T-helper 1 cell treated with Interleukin-12 subunit alpha and Interleukin-12 subunit beta and Interleukin-4 antibody, amounts not matched to agents 30 μg/mL and 1 μg/mL, for 36 hours (primary cell): Measurements from ENCODE around the gene NR6A1.

Source experiments
- H3K27ac Mint-ChIP-seq: one replicate; pipeline ENCODE4 v1.8.0; 2021; ENCODE audit warnings: mild to moderate bottlenecking, mixed read lengths
- H3K27me3 Mint-ChIP-seq: one replicate; pipeline ENCODE4 v1.8.0; 2021; ENCODE audit warnings: low read depth, mixed read lengths
- H3K36me3 Mint-ChIP-seq: one replicate; pipeline ENCODE4 v1.8.0; 2021; ENCODE audit warnings: low read depth, mixed read lengths
- H3K4me1 Mint-ChIP-seq: one replicate; pipeline ENCODE4 v1.8.0; 2021; ENCODE audit warnings: low read depth, mixed read lengths
- H3K4me3 Mint-ChIP-seq: one replicate; pipeline ENCODE4 v1.8.0; 2021; ENCODE audit warnings: mild to moderate bottlenecking, moderate library complexity, mixed read lengths
- H3K9me3 Mint-ChIP-seq: one replicate; pipeline ENCODE4 v1.8.0; 2021; ENCODE audit warnings: mixed read lengths

The NR6A1 gene

DNA sequence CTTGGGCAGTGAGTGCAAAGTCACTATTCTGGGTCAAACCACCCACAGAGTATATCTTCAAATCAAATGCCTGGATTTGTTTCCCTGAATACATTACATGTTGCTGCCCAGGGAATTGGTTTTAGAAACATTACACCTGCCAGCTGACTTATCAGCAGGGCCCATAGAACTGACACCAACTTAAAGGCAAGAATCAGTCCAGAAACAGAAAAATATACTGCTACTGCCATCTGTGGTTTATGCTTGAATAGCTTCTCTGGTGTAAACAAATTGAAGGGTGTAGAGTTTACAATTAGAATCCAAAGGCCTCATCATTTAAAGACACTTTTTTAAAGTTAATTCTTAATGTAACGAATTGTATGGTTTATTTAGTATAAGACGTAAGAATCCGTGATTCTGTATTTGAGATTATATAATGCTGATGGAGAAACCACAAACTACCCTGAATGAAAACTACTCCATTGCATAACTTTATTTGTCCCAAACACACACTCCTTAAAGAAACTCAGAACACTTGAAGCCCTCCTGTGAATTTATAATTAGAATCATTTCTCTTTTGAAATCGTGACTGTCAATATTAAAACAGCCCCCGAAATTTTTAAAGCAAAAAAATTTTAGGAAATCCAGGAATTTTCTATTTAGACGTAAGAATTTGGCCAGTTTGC is 6.2 kb downstream of the NR6A1 start:
- no peak overlapping the region for H3K27ac Mint-ChIP-seq
- H3K9me3 Mint-ChIP-seq, result no peaks in the 10 kb centered on the region
- peaks cover 7% of the 10 kb centered on the region for H3K4me1 Mint-ChIP-seq
- H3K4me3 Mint-ChIP-seq, result no peak overlapping the region
- H3K27me3 Mint-ChIP-seq, result peaks cover 87% of the 10 kb centered on the region
- no peaks in the 10 kb centered on the region for H3K36me3 Mint-ChIP-seq

DNA sequence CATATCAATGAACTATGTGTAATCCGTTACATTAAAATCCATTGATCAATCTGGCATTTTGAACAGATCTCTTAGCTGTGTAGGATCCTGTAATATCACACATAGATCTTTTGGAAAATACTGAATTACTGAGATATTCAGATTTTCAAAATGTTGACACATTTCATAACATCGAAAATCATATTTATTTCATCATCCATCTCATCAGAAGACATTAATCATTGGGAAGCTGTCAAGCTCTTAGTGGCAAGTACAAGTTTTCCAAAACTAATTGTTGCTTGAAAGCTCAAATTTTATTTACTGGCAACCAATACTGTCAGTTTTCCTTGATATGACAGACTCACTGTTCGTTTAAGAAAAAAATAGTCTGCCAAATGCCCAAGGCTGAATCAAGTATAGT is 8.5 kb downstream of the NR6A1 start:
- Mint-ChIP-seq H3K36me3 (no peaks in the 10 kb centered on the region), H3K4me1 (peaks cover 2% of the 10 kb centered on the region), H3K4me3 (no peak overlapping the region), H3K9me3 (no peaks in the 10 kb centered on the region), H3K27ac (no peak overlapping the region), H3K27me3 (peaks cover 82% of the 10 kb centered on the region)

DNA sequence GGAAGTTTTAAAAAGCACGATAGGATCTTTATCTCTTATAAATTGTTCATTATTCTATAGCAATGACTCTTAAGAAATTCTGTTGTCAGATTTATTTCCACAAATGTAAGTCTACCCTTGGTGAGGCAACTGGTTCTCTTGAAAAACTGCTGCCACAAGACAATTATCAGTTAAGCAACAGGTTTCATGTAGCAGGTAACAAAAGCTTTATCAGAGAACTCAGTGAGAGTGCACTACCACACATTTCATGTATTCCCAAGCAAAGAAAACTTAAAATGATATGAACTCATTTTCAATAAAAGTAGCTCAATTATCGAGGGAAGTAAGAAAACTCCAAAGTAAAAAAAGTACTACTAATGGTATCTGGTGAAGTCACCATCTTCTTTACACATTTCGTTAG is 9.4 kb downstream of the NR6A1 start:
- H3K4me3 Mint-ChIP-seq, result no peak overlapping the region
- H3K27me3 Mint-ChIP-seq, result peaks cover 82% of the 10 kb centered on the region
- no peaks in the 10 kb centered on the region for H3K36me3 Mint-ChIP-seq
- H3K9me3 Mint-ChIP-seq, result no peaks in the 10 kb centered on the region
- H3K27ac Mint-ChIP-seq, result no peak overlapping the region
- H3K4me1 Mint-ChIP-seq, result peaks cover 2% of the 10 kb centered on the region

DNA sequence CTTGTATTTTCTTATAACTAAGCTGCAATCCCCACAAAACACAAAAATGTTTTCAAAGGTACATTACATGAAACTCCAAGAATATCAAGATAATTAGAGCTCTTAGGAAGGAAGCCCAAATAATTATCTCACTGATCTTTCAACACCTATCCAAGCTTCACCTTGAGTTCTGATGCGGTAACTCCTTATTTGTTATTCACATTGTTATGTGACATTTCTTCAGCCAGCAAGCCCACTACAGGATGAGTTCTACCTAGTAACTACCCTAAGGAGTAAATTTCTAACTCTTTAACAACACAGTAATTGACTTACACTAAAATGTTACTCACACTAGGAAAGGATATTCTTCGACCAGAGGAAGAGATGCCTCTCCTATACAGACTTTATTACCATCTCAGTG is 9.9 kb downstream of the NR6A1 start:
- H3K27me3 Mint-ChIP-seq, result peaks cover 82% of the 10 kb centered on the region
- no peaks in the 10 kb centered on the region for H3K36me3 Mint-ChIP-seq
- H3K4me1 Mint-ChIP-seq, result peaks cover 2% of the 10 kb centered on the region
- no peaks in the 10 kb centered on the region for H3K9me3 Mint-ChIP-seq
- H3K27ac Mint-ChIP-seq, result no peak overlapping the region
- no peak overlapping the region for H3K4me3 Mint-ChIP-seq

DNA sequence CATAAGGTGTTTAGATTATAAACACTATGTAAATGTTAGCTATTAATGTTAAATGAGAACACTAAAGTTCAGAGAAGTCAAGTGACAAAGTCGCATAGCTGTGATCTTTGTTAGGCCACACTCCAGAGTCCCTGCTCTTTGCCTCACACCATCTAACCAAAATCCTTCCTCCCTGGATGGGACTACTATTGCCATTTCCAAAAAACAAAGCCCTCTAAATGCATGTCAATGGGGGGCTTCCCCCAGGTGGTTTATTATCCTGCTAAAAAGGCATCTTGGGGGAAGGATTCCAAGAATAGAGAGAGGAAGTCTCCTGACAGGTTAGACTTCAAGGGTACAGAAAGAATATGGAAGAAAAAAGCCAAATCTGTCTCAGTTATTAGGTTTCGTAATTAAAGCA is 10.4 kb downstream of the NR6A1 start:
- Mint-ChIP-seq H3K4me3 (no peak overlapping the region), H3K27ac (no peak overlapping the region), H3K4me1 (peaks cover 2% of the 10 kb centered on the region), H3K36me3 (no peaks in the 10 kb centered on the region), H3K27me3 (peaks cover 81% of the 10 kb centered on the region), H3K9me3 (no peaks in the 10 kb centered on the region)

DNA sequence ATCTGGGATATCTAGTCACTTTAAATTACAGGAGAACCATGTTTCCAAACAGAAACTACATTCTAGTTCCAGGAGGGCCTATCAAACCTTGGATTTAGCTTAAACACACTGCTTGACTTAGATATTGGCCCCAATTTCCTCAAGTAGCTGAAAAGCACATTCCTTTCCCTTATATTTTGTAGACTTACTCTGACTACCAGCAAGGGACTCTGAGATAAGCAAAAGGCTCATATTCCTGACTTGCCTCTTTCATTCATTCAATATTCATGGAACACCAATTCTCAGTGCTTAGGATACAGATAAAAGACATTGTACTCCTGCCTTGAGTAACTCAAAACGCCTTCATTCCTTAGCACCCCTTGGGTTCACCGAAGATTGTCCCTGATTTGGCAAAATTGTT is 11.8 kb downstream of the NR6A1 start:
- Mint-ChIP-seq H3K9me3 (no peaks in the 10 kb centered on the region), H3K4me3 (no peak overlapping the region), H3K4me1 (peaks cover 2% of the 10 kb centered on the region), H3K27ac (no peak overlapping the region), H3K27me3 (peaks cover 84% of the 10 kb centered on the region), H3K36me3 (no peaks in the 10 kb centered on the region)

DNA sequence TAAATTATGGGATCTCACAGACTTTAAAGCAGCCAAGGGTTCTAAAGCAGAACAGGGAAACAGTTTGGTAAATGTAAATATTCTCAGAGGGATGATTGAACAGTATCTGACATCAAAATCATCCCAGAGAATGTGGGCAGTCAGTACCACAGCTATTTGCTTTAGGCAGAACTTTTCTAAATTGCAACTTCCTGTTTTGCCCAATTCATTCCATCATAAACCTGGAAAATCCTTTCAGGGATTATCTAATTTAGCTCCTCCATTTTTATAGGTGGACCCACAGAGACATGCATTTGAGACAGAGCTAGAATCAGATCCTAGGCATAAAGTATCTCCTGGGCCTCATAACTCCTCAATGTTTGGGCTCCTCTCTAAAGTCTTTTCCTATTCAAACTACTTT is 12.4 kb downstream of the NR6A1 start:
- Mint-ChIP-seq H3K4me1 (peaks cover 2% of the 10 kb centered on the region), H3K27me3 (peaks cover 82% of the 10 kb centered on the region), H3K27ac (no peak overlapping the region), H3K9me3 (no peaks in the 10 kb centered on the region), H3K4me3 (no peak overlapping the region), H3K36me3 (no peaks in the 10 kb centered on the region)

DNA sequence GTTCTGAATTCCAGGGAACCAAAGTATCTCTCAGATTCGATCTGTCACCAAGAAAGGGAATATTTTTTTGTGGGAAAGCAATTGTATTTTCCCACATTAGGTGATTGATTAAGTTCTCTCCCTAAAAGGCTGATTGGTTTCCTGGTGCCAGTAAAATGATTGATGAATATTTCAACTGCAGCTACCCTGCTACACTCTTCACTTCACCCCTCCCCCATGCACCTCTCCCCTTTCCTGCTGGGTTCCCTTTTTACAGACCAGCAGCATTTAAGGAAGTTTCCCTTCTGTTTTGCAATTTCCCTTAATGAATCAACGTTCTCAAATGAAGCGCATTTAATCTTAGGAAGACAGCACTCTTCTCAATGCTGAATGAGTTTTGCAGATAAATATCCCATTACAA is 13.1 kb downstream of the NR6A1 start:
- H3K36me3 Mint-ChIP-seq, result no peaks in the 10 kb centered on the region
- peaks cover 78% of the 10 kb centered on the region for H3K27me3 Mint-ChIP-seq
- no peaks in the 10 kb centered on the region for H3K9me3 Mint-ChIP-seq
- peaks cover 2% of the 10 kb centered on the region for H3K4me1 Mint-ChIP-seq
- H3K4me3 Mint-ChIP-seq, result no peak overlapping the region
- no peak overlapping the region for H3K27ac Mint-ChIP-seq

DNA sequence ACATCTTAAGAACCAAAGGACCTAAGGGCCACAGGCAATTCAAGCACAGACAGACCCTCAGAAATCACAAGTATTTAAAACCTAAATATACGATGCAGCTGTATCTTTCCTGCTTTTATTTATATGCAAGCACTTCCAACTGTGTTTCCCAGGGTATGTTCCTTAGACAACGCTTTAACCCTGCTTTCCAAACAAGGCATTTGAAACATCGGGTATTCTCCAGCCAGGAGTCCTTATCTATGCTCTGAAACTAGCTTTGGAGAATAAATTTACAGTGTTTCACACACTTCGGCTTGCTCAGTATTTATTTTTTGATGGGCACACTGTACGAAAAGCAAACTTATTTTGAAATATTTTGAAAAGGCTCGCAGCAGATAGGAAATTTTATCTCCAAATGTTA is 13.5 kb downstream of the NR6A1 start:
- Mint-ChIP-seq H3K27ac (no peak overlapping the region), H3K4me1 (peaks cover 2% of the 10 kb centered on the region), H3K27me3 (peaks cover 77% of the 10 kb centered on the region)

DNA sequence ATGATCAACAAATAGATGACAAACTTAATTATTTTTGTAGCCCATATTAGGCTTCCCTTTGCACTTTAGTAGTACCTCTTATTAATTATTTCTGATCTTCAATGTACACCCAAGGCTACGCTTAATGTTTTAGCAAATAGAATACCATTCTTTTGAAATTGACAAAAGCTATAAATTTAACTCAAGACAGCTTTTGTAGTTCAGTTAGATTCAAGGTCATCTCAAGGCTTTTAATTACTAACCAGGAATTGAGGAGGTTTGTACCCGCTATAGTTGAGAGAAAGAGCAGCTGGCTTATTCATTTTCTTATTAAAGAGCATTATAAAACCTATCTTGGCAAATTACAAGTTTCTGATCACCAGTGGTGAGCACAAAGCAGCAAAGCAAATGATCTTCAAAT is 15.1 kb downstream of the NR6A1 start:
- Mint-ChIP-seq H3K4me3 (no peak overlapping the region), H3K27ac (no peak overlapping the region), H3K9me3 (no peaks in the 10 kb centered on the region), H3K27me3 (peaks cover 69% of the 10 kb centered on the region), H3K36me3 (no peaks in the 10 kb centered on the region), H3K4me1 (peaks cover 2% of the 10 kb centered on the region)

More for the DNA sequence above, 13.5 kb downstream of the NR6A1 start:
- Mint-ChIP-seq H3K36me3 (no peaks in the 10 kb centered on the region), H3K9me3 (no peaks in the 10 kb centered on the region), H3K4me3 (no peak overlapping the region)

DNA sequence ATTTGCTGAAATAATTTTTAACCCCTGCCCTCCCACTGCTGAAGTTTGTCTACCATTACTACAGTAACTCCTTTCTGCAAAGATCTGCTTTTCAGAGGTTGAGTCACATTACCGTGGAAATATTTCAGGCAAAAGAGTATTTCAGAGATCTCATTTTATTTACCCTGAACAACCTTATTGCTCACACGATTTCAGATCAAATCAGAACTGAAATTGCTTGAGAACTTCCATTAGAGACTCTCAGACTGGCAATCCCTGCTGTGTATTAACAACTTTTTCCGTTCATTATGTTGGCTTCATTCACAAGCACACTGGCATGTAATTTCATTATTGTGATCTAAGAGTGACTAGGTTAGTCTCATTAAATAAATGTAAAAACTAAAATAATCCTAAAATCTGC is 16.1 kb downstream of the NR6A1 start:
- Mint-ChIP-seq H3K4me1 (peaks cover 2% of the 10 kb centered on the region), H3K36me3 (no peaks in the 10 kb centered on the region), H3K9me3 (no peaks in the 10 kb centered on the region), H3K27me3 (peaks cover 67% of the 10 kb centered on the region), H3K4me3 (no peak overlapping the region), H3K27ac (no peak overlapping the region)

DNA sequence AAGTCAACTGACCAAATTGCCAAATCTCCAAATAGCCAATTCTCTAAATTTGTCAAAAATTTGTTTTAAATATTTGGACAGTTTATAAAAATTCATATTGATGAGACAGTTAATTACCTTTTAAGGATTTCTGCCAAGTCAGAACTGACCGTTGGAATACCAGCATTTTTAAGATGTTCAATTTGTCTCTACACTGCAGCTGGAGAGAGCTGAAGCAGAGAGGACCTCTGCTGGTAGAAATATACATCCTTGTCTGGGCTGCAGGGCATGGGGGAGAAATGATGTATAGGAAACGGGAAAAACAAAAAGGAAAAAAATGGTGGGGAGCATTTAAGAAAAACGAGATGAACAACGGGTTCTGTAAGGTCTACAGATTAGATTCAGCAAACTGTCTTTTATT is 16.8 kb downstream of the NR6A1 start:
- Mint-ChIP-seq H3K9me3 (no peaks in the 10 kb centered on the region), H3K4me1 (peaks cover 2% of the 10 kb centered on the region), H3K27me3 (peaks cover 64% of the 10 kb centered on the region), H3K27ac (no peak overlapping the region), H3K36me3 (no peaks in the 10 kb centered on the region), H3K4me3 (no peak overlapping the region)

DNA sequence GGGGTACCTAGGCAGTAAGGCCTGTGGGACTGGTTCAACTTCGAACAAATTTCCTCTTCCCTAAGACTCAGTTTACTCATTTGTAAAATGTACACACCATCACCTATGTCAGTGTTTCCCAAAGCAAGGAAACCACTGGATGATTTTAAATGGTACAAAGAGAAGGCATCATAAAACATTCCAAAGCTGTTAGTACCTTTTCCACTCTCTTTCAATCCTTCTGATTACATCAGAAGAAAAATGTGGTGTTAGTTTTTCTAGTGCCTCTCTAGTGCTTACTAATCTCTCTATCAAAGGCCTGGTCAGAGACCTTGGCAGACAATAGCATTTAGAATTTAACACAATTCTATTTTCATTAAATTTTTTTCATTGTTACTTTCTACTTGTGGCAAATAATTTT is 18.1 kb downstream of the NR6A1 start:
- Mint-ChIP-seq H3K27me3 (peaks cover 57% of the 10 kb centered on the region), H3K36me3 (no peaks in the 10 kb centered on the region), H3K4me3 (no peak overlapping the region), H3K27ac (no peak overlapping the region), H3K4me1 (no peaks in the 10 kb centered on the region), H3K9me3 (no peaks in the 10 kb centered on the region)

DNA sequence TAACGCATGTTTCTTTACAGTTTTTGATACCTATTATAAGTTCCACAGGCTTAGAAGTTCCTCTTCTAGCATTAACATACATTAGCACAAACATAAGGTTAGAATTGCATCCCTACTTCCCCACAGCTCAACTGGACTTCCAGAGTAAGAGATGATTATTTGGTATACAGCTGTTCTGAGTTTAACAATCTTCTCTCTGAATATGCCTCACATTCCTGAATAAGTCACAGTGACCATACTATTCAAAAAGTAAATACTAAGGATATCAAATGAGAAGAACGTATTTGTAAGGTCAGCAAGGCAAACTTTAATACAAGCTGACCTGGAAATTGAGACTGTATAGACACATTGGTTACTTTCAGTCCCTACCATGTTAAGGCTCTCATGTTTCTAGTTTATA is 21.3 kb downstream of the NR6A1 start:
- Mint-ChIP-seq H3K27ac (no peak overlapping the region), H3K4me3 (no peak overlapping the region), H3K27me3 (peaks cover 34% of the 10 kb centered on the region), H3K36me3 (no peaks in the 10 kb centered on the region), H3K9me3 (no peaks in the 10 kb centered on the region), H3K4me1 (no peaks in the 10 kb centered on the region)

DNA sequence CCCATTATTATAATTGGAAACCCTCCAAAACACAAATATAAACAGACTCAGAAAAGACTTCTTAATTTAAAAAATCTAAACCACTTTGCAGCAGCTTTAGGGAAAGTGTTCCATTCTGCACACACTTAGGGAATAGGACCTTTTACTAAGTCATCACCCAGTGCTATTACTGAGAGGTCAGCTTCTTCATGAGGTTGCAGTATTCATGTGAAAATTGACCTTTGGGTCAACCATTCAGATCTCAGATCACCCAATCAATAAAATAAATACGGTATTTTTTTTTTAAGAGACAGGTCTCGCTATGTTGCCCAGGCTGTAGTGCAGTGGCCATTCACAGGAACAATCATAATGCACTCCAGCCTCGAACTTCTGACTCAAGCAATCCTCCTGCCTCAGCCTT is 21.8 kb downstream of the NR6A1 start:
- Mint-ChIP-seq H3K27ac (no peak overlapping the region), H3K9me3 (no peaks in the 10 kb centered on the region), H3K4me1 (no peaks in the 10 kb centered on the region), H3K36me3 (no peaks in the 10 kb centered on the region), H3K4me3 (no peak overlapping the region), H3K27me3 (peaks cover 29% of the 10 kb centered on the region)

DNA sequence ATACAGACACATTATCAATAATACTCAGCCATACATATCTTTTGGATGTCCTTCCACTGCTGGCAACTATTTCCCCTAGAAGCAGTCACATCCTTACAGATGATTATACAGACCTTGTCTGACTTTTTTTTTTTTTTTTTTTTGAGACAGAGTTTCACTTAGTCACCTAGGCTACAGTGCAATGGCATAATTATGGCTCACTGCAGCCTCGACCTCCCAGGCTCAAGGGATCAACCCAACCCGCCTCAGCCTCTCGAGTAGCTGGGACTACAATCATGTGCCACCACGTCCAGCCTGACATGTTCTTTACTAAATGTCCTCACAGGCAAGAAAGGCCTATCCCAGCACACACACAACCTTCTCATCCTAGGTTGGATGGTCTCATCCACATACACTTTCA is 24.0 kb downstream of the NR6A1 start:
- peaks cover 18% of the 10 kb centered on the region for H3K27me3 Mint-ChIP-seq

More for the DNA sequence above, 24.0 kb downstream of the NR6A1 start:
- Mint-ChIP-seq H3K27ac (no peak overlapping the region), H3K4me3 (no peak overlapping the region), H3K4me1 (no peaks in the 10 kb centered on the region), H3K36me3 (no peaks in the 10 kb centered on the region), H3K9me3 (no peaks in the 10 kb centered on the region)
